KOPT-K1 (cell line): ENCODE results near the gene ATOH8.

Experiments used
- H3K27ac ChIP-seq: fragments of 200-600 bp; sonication (generic); 2 replicates; pipeline ENCODE4 v1.5.1; 2016; ENCODE audit warnings: antibody characterized with exemption, mild to moderate bottlenecking, low read depth, low read length; ENCODE audit not compliant: poor library complexity, severe bottlenecking
- H3K36me3 ChIP-seq: fragments of 200-600 bp; sonication (generic); 2 replicates; pipeline ENCODE4 v1.5.1; 2017; ENCODE audit warnings: antibody characterized with exemption, mild to moderate bottlenecking, low read length, moderate library complexity; ENCODE audit not compliant: insufficient read depth
- H3K9me3 ChIP-seq: fragments of 200-600 bp; sonication (generic); 2 replicates; pipeline ENCODE4 v1.5.1; 2017; ENCODE audit warnings: antibody characterized with exemption, low read length, mild to moderate bottlenecking; ENCODE audit not compliant: insufficient read depth, poor library complexity, severe bottlenecking

ATOH8 gene

GRCh38 chr2:85728342-85728741, 25.4 kb upstream of the ATOH8 start:
- no peak overlapping the region for H3K27ac ChIP-seq
- H3K9me3 ChIP-seq: no peaks in the 10 kb centered on the region
- H3K36me3 ChIP-seq: no peaks in the 10 kb centered on the region

- H3K27ac ChIP-seq: no peak overlapping the region
These were observed 24.6 kb upstream of the ATOH8 start for GRCh38 chr2:85728883-85729824.

GRCh38 chr2:85729825-85730510, 23.8 kb upstream of the ATOH8 start:
- Histone ChIP-seq H3K9me3 (no peaks in the 10 kb centered on the region), H3K27ac (no peak overlapping the region)

More at GRCh38 chr2:85728883-85729824, 24.6 kb upstream of the ATOH8 start:
- H3K36me3 ChIP-seq: no peaks in the 10 kb centered on the region
- no peaks in the 10 kb centered on the region for H3K9me3 ChIP-seq

GRCh38 chr2:85730686-85731230, 23.0 kb upstream of the ATOH8 start:
- H3K36me3 ChIP-seq: no peaks in the 10 kb centered on the region
- no peaks in the 10 kb centered on the region for H3K9me3 ChIP-seq
- no peak overlapping the region for H3K27ac ChIP-seq

More at GRCh38 chr2:85729825-85730510, 23.8 kb upstream of the ATOH8 start:
- no peaks in the 10 kb centered on the region for H3K36me3 ChIP-seq

- no peaks in the 10 kb centered on the region for H3K36me3 ChIP-seq
- no peak overlapping the region for H3K27ac ChIP-seq
- H3K9me3 ChIP-seq: no peaks in the 10 kb centered on the region
These were observed 22.2 kb upstream of the ATOH8 start for GRCh38 chr2:85731606-85732005.

GRCh38 chr2:85732467-85733120, 21.2 kb upstream of the ATOH8 start:
- Histone ChIP-seq H3K27ac (peak overlapping the region; percentile 28), H3K9me3 (no peaks in the 10 kb centered on the region), H3K36me3 (no peaks in the 10 kb centered on the region)

GRCh38 chr2:85733121-85733960, 20.4 kb upstream of the ATOH8 start:
- Histone ChIP-seq H3K27ac (peak overlapping the region; percentile 28), H3K9me3 (no peaks in the 10 kb centered on the region), H3K36me3 (no peaks in the 10 kb centered on the region)

GRCh38 chr2:85734015-85734414, 19.8 kb upstream of the ATOH8 start:
- H3K36me3 ChIP-seq: no peaks in the 10 kb centered on the region
- no peaks in the 10 kb centered on the region for H3K9me3 ChIP-seq
- no peak overlapping the region for H3K27ac ChIP-seq

GRCh38 chr2:85734942-85735608, 18.7 kb upstream of the ATOH8 start:
- Histone ChIP-seq H3K36me3 (no peaks in the 10 kb centered on the region), H3K27ac (no peak overlapping the region), H3K9me3 (no peaks in the 10 kb centered on the region)

GRCh38 chr2:85735691-85736090, 18.1 kb upstream of the ATOH8 start:
- Histone ChIP-seq H3K36me3 (no peaks in the 10 kb centered on the region), H3K27ac (no peak overlapping the region), H3K9me3 (no peaks in the 10 kb centered on the region)

GRCh38 chr2:85736456-85737355, 17.1 kb upstream of the ATOH8 start:
- Histone ChIP-seq H3K36me3 (no peaks in the 10 kb centered on the region), H3K27ac (no peak overlapping the region), H3K9me3 (no peaks in the 10 kb centered on the region)

- Histone ChIP-seq H3K9me3 (no peaks in the 10 kb centered on the region), H3K27ac (no peak overlapping the region), H3K36me3 (no peaks in the 10 kb centered on the region)
These were observed 16.3 kb upstream of the ATOH8 start for GRCh38 chr2:85737481-85737880.

- no peak overlapping the region for H3K27ac ChIP-seq
- no peaks in the 10 kb centered on the region for H3K36me3 ChIP-seq
These were observed 15.8 kb upstream of the ATOH8 start for GRCh38 chr2:85737961-85738360.

More at GRCh38 chr2:85737961-85738360, 15.8 kb upstream of the ATOH8 start:
- no peaks in the 10 kb centered on the region for H3K9me3 ChIP-seq
